ENCODE results near the gene BTBD9.

BTBD9 gene

GRCh38 chr6:38323216-38323615, 316.5 kb downstream of the BTBD9 start:
- no peak for FAIRE-seq

GRCh38 chr6:38322138-38322537, 317.6 kb downstream of the BTBD9 start:
- no peak for FAIRE-seq

- FAIRE-seq: no peak
Measured at GRCh38 chr6:38320843-38321242, 318.9 kb downstream of the BTBD9 start.

- no peak for FAIRE-seq
Measured at GRCh38 chr6:38320358-38320757, 319.4 kb downstream of the BTBD9 start.

- FAIRE-seq: no peak
Measured at GRCh38 chr6:38319256-38320212, 320.2 kb downstream of the BTBD9 start.

- FAIRE-seq: peak; percentile 75
Measured at GRCh38 chr6:38316099-38316868, 323.4 kb downstream of the BTBD9 start.

GRCh38 chr6:38311201-38311600, 328.5 kb downstream of the BTBD9 start:
- FAIRE-seq: no peak

- no peak for FAIRE-seq
Measured at GRCh38 chr6:38310061-38310460, 329.7 kb downstream of the BTBD9 start.

GRCh38 chr6:38307740-38308139, 332.0 kb downstream of the BTBD9 start:
- FAIRE-seq: no peak

- FAIRE-seq: no peak
Measured at GRCh38 chr6:38306931-38307330, 332.8 kb downstream of the BTBD9 start.

GRCh38 chr6:38305995-38306681, 333.6 kb downstream of the BTBD9 start:
- FAIRE-seq: no peak

- no peak for FAIRE-seq
Measured at GRCh38 chr6:38302838-38303237, 336.9 kb downstream of the BTBD9 start.

- FAIRE-seq: no peak
Measured at GRCh38 chr6:38302081-38302480, 337.6 kb downstream of the BTBD9 start.

GRCh38 chr6:38290133-38290799, 349.5 kb downstream of the BTBD9 start:
- no peak for FAIRE-seq

GRCh38 chr6:38287487-38287886, 352.2 kb downstream of the BTBD9 start:
- no peak for FAIRE-seq

- no peak for FAIRE-seq
Measured at GRCh38 chr6:38284802-38285394, 354.8 kb downstream of the BTBD9 start.

GRCh38 chr6:38283734-38284362, 355.9 kb downstream of the BTBD9 start:
- FAIRE-seq: no peak

- no peak for FAIRE-seq
Measured at GRCh38 chr6:38282911-38283310, 356.8 kb downstream of the BTBD9 start.

- no peak for FAIRE-seq
Measured at GRCh38 chr6:38281126-38281525, 358.6 kb downstream of the BTBD9 start.

- no peak for FAIRE-seq
Measured at GRCh38 chr6:38279963-38280588, 359.7 kb downstream of the BTBD9 start.

- no peak for FAIRE-seq
Measured at GRCh38 chr6:38279423-38279822, 360.3 kb downstream of the BTBD9 start.

Measured in colon (tissue), 2 donors.